DND-41 (cell line): Measurements from ENCODE around the gene SMARCC1.

Experiments
- CTCF ChIP-seq: IDR thresholded peaks from 2 replicates; pipeline ENCODE4 v1.5.1; 2012; ENCODE audit warnings: borderline replicate concordance, low read length, moderate library complexity, mild to moderate bottlenecking; ENCODE audit not compliant: poor library complexity, severe bottlenecking; ENCODE audit errors: extremely low read depth
- EZH2 ChIP-seq: IDR thresholded peaks from 3 replicates; pipeline ENCODE4 v1.6.1; 2012; ENCODE audit warnings: borderline replicate concordance, low read depth, mild to moderate bottlenecking, moderate library complexity, low read length, inconsistent platforms; ENCODE audit not compliant: severe bottlenecking

GRCh38 chr3:47571391-47572175 is 210.1 kb downstream of the SMARCC1 start:
- no peak for TF ChIP-seq CTCF
- no peak for TF ChIP-seq EZH2
